ENCODE data around the gene MRPL21.
"Not testable (repeated sequence)": the region's sequence is repeated elsewhere in the genome, so short reads cannot be mapped to it uniquely, and the experiment has no call there.

Gene MRPL21

DNA sequence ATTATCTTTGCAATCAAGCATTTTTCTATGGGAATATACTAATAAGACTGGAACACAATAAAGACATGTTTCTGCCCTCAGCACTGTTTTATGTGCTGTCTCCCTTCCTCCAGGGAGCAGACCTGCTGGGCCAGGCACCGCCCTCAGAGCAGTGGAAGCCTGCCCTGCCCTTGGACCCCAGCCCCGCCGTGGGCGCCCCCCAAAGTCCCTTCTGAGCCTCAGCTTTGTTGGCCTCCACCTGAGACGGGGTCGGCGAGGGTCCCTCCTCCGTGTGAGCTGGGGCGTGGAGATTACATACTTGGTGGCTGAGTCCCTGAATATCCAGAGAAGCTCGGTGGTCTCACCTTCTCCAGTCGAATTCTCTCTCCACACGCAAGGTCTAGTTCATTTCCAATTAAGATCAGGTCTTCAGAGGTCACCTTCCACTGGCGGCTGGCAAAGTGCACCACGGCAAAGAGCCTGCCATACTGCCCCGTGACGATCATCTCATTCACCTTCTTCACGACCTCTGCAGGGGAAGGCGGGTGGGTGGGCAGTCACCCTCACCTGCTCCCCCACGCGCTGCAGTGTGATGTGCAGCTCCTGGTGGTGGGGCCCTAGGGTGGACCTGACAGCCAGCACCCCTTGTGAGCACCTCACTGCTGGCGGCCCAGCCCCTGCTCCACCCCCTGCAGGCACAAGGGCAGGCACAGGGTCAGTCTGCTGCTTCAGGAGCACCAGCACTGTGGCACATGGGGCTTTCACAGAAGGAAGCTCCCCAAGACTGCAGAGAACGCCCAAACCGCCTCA lies 7.3 kb downstream of the MRPL21 start:
- no peak for DNase-seq (ENCODE audit: low read depth)
- H3K4me3 ChIP-seq (ENCODE audit: low read length), result no peak overlapping the region
- TF ChIP-seq, protein P1, sequence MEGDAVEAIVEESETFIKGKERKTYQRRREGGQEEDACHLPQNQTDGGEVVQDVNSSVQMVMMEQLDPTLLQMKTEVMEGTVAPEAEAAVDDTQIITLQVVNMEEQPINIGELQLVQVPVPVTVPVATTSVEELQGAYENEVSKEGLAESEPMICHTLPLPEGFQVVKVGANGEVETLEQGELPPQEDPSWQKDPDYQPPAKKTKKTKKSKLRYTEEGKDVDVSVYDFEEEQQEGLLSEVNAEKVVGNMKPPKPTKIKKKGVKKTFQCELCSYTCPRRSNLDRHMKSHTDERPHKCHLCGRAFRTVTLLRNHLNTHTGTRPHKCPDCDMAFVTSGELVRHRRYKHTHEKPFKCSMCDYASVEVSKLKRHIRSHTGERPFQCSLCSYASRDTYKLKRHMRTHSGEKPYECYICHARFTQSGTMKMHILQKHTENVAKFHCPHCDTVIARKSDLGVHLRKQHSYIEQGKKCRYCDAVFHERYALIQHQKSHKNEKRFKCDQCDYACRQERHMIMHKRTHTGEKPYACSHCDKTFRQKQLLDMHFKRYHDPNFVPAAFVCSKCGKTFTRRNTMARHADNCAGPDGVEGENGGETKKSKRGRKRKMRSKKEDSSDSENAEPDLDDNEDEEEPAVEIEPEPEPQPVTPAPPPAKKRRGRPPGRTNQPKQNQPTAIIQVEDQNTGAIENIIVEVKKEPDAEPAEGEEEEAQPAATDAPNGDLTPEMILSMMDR (conservative IDR thresholded peaks at IDR 0.05; ENCODE audit: low read depth, low read length), result no peak

DNA sequence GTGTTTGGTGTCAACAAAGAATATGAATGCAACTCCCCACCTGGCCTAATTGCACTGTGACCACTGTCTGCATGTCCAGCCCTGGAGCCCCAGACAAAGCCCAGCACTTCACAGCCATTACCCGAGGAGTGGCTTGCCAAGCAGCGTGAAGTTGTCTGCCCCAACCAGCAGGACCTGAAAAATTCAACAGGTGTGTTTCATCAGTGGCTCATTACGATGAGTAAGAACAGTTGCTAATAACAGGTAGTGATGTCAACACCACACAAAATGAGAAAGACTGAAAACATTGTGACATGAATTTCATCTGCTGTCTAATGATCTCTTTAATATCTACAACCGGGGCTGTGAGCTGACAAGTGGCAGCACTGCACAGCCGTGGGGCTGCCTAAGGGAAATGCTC lies 10.3 kb downstream of the MRPL21 start:
- TF ChIP-seq, protein P1 (conservative IDR thresholded peaks at IDR 0.05; ENCODE audit: low read depth, low read length), result no peak
- no peak for DNase-seq (ENCODE audit: low read depth)
- no peak overlapping the region for H3K4me3 ChIP-seq (ENCODE audit: low read length)

DNA sequence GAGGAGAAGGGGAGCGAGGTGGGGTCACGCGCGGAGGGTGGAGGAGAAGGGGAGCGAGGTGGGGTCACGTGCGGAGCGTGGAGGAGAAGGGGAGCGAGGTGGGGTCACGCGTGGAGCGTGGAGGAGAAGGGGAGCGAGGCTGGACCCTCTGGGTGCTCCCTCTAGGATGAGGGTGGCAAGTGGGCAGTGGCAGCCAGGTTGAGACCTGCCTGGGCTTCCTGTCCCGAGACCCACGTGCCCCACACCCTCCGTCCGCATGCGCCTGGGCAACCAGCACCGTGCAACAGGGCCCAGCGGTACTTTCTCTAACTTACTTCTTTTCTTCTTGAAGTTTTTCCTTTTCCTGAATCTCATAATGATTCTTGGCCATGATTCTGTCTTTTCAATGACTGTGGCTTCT lies 11.1 kb downstream of the MRPL21 start:
- TF ChIP-seq, protein P1 (conservative IDR thresholded peaks at IDR 0.05; ENCODE audit: low read depth, low read length), result no peak
- no peak overlapping the region for H3K4me3 ChIP-seq (ENCODE audit: low read length)
- no peak for DNase-seq (ENCODE audit: low read depth)

DNA sequence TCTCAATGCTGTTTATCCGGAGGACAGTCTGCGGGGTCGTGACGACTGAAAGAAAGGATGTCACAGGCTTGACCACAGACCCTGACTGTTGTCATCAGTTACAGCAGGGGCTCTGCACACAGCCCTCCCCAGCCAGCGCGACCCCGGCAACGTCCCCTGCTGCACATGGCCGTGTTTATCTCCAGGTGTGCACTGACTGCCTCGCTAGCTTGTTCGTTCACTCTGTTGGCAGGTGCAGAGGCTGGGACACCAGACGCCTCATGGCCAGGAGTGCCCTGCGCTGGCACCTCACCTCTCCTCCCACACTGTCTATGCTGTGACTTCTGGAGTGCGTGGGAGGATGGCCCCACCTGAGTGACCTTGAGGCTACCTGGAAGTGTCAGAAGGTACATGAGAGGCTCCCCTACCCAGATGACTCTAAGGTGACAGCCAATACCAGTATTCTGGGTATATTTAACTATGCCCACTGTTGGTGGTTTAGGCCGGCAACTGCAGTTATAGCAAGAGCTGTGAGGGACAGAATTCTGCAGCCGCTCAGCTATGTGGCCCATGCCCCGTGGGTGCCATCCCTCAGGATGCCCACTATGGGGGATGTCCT lies 12.2 kb downstream of the MRPL21 start:
- DNase-seq (ENCODE audit: low read depth), result no peak
- TF ChIP-seq, protein P1 (conservative IDR thresholded peaks at IDR 0.05; ENCODE audit: low read depth, low read length), result no peak
- no peak overlapping the region for H3K4me3 ChIP-seq (ENCODE audit: low read length)

DNA sequence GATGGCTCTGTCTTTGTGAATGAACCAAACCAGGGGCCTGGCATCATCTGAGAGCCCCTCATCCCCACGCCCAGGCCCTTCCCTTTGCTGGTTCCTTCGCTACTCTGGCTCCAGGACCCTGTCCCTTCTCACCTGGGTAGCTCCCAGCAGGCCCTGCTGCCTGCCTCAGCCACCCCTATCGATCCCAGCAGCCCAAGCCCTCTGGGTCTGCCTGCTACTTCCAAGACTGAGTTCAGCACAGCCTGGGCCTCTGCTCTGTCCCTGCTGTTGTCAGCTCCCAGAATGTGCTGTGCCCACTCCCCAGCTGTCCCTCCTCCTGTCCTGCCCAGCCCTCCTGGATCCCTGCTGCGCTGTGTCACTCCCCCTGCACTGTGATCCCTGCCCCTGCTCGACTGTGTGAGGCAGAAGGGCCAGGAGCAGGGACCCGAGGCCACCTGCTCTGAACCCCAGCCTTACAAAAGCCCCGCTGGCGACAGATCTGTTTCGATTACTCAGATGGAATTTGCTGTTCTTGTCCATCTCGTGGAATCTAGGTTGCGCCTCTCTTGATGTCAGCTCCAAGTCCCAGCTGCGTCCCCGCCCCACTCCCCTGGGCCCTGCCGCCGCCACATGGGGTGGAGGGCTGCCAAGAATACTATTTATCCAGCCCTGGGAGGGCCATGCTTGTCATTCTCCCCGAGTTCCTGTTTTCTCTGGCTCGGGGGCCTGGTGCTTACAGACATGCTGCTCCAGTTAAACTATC lies 13.0 kb downstream of the MRPL21 start:
- no peak for DNase-seq (ENCODE audit: low read depth)
- TF ChIP-seq, protein P1 (conservative IDR thresholded peaks at IDR 0.05; ENCODE audit: low read depth, low read length), result no peak
- no peak overlapping the region for H3K4me3 ChIP-seq (ENCODE audit: low read length)

DNA sequence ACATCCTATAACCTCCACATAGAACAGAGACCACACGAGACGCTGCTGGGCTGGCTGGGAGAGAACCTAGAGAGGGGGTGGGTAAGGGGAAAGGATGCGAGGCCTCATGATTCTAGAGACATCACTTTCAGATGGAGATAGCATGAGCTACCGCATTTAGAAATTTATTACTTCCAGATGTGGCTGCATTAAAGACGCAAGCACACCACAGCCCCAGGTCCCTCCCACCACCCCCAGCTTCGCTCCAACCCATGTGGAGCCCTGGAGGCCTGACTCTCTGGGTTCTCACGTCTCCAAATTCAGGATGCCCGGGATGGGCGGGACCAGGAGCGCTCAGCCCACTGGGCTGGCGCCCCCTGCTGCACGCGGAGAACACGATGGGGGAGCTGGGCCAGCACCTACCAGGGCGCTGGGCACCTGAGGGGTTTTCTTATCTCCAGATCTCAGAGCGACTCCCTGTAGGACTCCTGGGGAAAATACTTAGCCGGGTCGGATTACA lies 13.6 kb downstream of the MRPL21 start:
- no peak overlapping the region for H3K4me3 ChIP-seq (ENCODE audit: low read length)
- TF ChIP-seq, protein P1 (conservative IDR thresholded peaks at IDR 0.05; ENCODE audit: low read depth, low read length), result peak; percentile 60
- DNase-seq (ENCODE audit: low read depth), result no peak

DNA sequence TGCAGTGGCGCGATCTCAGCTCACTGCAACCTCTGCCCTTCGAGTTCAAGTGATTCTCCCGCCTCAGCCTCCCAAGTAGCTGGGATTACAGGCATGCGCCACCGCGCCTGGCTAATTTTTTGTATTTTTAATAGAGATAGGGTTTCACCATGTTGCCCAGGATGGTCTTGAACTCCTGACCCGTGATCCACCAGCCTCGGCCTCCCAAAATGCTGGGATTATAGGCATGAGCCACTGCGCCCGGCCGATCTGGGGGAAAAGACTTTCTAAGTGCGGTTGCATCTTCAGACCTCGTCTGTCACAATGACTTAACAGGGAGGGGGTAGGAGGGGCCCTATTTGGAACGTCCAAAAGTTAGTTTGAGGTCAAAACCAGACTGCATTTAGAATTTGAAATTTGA lies 18.8 kb downstream of the MRPL21 start:
- DNase-seq (ENCODE audit: low read depth); H3K4me3 ChIP-seq (ENCODE audit: low read length): not testable (repeated sequence)
